Stomach (tissue), 4 donors: ENCODE measurements around the gene PFKFB3.

ENCODE experiments used
- CTCF ChIP-seq, 7 experiments: fragments of 450-650 bp in 4 of 7; fragments of 200-600 bp in 3 of 7; sonication (generic) in 3 of 7; IDR thresholded peaks; one replicate each; pipeline ENCODE4 v1.5.1; 2016 to 2019; ENCODE audit warnings: antibody characterized with exemption in 7 of 7, control low read depth in 2 of 7, mild to moderate bottlenecking in 1 of 7
- POLR2A ChIP-seq, 4 donors: fragments of 450-650 bp; IDR thresholded peaks; one replicate each; pipeline ENCODE4 v1.6.1; 2016; ENCODE audit warnings: antibody characterized with exemption in 4 of 4, control low read depth in 2 of 4, mild to moderate bottlenecking in 1 of 4, moderate library complexity in 1 of 4
- POLR2AphosphoS5 ChIP-seq, 3 donors: sonication (generic); formaldehyde crosslinking; IDR thresholded peaks; one replicate each; pipeline ENCODE4 v1.6.1; 2016; ENCODE audit warnings: antibody characterized with exemption in 3 of 3

- no peak for TF ChIP-seq CTCF (IDR thresholded peaks at IDR 0.05)
- no peak for TF ChIP-seq POLR2A (IDR thresholded peaks at IDR 0.05)
- TF ChIP-seq POLR2AphosphoS5 (IDR thresholded peaks at IDR 0.05) = no peak
Observed at GRCh38 chr10:6161921-6162320, 40.8 kb upstream of the PFKFB3 start.
